COLO829 (cell line): ENCODE measurements around the gene DSEL.

Experiments
- DNase-seq: peaks from one replicate; pipeline ENCODE4 v3.0.0; 2012; ENCODE audit warnings: low spot score

Gene DSEL

DNA sequence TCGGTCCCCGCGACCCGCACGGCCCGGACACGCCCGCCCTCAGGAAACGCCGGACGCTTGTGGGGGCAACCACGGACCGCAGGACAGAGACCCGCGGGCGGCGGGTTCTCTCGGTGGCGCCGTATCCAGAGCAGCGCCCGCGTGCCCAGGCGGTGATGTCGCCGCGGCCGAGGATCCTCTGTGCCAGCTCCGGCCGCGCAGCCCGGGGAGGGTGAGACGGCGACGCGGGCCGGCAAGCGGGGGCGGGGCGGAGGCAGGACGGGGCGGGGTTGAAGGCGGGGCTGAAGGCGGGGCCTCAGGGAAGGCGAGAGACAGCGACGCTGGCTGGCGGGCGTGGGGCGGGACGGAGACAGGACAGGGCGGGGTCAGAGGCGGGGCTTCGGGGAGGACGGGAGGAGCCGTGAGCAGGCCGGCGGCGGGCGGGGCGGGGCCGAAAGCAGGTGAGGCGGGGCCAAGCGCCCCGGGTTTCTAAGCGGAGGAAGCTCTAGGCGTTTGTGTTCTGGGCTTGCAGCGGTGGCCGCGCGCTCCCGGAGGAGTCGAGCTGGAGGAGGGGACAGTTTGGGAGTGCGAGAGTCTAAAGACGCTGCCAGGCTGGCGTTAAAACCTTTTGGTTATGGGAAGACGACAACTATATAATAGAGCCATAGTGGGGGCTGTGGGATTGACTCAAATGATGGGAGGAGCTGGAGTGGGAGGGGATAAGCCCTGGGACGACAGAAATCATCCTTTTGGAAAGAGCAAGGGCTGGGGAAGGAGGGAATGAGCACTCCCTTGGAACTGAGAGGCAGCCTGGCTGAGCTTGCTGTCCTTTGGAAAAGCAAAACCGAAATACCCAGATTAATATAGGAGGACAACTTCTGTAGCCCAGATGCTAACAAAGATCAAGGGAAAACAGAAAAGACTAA is at the start of gene DSEL:
Gene DSEL (minus strand): TSS at position 182 of the 905 bp plus-strand sequence. CDS start 2,112 bp downstream, outside the sequence.
- DNase-seq: peak; percentile 97

DNA sequence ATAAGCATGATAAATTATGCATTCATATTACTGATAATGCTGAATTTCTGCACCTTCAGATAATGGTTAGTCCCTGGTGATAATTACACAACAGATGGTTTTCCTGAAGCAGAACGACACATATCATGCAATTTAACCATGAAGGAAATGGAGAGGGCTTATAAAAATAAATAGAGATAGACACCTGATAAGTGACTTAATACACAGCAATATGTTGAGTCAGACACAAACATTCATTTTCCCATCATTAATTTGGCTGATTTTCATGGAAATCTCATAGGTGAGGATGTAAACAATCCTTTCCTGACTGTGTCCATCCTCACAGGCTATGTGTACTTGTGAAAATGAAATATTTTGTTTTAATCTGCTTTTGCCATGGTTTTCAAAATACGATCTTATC is 36.9 kb upstream of the DSEL start:
- DNase-seq: no peak

DNA sequence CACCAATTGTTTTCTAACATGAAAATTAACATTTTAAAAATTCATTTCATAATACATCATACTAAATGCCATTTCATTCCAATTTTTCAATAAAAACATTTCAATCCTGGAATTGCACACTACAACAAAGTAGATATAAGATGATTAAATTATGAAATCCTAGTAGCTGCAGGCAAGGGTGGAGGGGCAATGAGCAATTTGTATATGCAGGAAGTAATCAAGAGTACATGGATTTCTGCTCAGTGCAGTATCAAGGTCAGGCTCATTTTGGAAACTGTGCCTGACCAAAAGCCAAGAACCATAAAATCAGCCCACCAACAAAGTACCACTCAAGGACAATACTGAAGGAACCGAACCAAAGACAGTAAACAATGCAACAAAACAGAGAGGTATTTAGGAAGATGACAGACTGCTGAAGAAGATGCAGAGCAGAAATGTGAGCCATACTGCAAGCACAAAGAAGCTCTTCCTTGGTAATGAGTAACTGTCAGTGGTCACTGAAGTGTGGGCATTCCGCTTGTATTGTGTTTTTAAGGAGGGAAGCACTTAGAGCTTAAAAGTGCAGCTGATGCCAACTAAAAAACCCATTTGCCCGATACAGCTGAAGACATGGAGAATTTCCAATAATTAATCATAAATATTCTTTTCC is 34.5 kb upstream of the DSEL start:
- DNase-seq: no peak

DNA sequence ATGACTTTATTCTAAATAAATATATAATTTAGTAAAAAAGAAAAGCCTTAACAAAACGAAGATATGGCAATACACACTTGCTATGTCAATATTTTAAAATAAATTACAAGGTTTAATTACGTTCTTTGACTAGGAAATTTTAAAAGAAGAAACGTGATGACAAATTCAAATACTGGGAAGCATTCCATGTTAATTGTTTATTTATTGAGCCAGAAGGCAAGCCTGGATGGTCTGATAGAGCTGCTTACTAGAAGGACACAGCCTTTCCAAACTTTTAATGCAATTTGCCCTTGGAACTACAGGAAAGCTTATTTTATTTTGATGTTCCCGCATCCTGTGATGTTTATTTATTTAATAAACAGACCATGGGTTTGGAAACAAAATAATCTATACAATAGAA is 33.4 kb upstream of the DSEL start:
- no peak for DNase-seq

DNA sequence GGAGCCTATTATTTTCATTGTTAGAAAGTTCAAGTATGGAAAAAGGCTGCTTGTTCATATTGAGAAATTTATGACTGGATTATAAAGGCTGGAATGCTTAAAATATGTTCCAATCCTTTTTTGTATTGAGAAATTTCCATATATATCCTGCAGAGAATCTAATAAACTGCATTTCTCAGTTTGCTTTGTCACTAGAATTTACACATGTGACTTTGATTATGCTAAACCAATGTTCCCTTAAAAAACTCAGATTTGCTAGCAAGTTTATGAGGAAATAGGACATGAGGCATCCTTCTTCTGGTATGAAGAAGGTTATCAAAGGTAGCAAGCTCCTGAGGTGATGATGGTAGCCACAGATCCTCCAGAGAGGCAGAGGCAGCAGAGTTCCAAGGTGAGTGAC is 29.2 kb upstream of the DSEL start:
- no peak for DNase-seq

DNA sequence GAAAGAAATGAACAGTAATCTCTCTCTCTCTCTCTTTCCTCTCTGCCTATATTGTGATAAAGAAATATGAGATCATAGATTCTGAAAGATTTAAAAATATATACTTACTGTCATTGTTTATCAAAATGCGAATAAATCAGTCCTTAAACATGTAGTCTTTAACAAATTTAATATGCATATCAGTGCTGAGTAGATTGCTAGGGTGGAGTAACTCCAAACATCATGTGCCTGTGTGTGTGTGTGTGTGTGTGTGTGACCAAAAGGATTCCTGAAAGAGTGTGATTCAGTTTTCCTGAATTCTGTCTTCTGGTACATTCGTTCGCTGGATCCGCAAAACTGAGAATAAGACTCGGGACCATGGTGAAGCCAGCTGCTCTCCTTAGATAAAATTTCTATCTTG is 24.0 kb upstream of the DSEL start:
- no peak for DNase-seq

DNA sequence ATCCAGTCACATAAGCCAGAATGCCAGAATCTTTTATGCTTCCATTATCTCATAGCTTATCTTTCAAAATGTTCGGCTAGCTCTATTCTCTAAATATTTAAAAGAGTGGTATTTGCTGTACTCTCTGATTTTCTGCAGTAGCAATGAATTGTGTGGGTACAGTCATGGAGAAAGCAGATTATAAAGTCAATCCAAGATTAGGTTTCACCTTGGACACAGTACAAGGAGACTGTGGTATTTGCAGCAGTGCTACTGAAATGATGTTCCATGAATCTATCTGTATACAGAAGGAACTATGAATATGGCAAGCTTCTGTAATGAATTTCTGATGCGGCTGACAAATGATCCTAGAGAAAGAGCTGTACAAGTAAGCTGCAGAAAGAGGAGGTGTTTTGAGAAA is 15.4 kb upstream of the DSEL start:
- no peak for DNase-seq

DNA sequence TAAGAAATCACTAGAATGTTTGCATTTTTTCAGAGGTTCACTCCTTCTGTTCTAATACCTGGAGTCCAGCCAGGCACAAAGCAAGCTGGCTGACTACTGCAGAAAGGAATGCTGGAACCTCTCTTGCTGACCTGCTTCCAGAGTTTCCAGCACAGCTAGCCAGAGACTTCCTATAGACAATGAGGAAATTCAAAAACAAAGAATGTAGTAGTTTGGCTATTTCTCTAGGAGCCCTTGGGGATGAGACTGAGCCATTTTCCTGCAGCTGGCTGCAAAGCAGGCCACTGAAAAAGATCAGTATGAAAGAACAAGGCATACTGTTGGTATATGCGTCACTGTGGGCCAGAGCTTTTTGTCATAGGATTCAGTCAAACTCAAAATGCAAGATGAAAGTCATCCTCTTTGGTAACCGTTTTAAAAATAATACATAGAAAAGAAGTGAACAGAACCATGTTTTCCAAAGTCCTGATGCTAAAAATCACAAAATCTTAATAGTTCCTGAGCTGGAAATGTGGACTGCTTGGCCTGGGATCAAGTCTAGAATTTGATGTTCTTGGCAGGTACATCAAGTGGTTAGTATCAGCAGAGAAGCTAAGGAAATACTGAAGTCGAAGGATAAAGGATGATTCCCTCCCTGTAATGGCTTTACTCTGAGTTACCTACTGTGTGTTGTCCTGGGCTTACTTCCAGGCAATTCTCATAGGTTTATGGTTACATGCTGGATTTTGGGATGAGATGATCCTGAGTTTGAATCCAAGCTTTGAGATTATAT is 9.0 kb upstream of the DSEL start:
- peak; percentile 34 for DNase-seq

DNA sequence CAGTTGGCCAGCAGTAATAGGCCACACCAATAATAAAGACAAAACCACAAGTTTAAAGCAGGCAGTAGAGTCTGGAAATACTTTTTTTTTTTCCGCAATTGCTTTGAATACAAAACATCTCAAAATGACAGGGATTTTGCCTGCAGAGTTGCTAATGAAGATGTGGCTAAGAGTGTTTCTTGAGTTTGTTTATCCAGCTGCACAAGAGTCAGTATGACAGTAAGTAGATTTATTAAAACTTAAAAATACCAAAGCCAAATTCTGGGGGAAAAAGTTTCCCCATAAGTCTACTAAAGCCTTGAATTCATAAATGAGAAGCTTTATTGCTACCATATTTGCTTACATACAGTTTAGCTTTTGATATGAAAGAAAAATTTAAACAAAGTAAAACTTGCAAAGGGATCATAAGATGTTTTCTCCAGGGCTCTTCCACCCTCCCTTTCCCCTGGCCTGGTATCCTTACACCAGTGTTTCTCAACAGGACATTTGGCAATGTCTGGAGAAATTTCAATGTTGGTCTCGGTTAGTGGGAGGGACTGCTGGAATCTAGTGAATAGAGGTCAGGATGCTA is 3.9 kb upstream of the DSEL start:
- DNase-seq: no peak

DNA sequence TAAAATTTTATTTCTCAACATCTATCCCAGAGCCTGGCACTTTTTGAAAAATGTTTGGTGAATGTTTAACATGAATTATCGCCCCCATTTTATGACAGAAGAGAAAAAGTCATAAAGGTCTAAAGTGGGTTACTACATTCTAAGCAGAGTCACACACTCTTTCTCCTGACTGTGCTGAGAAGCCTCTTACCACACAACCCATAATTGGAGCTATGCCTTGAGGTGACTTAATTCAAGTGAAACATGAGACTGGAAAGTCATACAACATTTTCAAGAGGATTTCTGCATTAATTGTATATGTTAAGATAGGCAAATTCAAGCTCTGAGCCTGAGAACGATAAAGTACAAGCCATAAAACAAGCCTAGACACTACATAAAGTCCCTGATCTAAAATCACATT is 3.1 kb upstream of the DSEL start:
- no peak for DNase-seq

DNA sequence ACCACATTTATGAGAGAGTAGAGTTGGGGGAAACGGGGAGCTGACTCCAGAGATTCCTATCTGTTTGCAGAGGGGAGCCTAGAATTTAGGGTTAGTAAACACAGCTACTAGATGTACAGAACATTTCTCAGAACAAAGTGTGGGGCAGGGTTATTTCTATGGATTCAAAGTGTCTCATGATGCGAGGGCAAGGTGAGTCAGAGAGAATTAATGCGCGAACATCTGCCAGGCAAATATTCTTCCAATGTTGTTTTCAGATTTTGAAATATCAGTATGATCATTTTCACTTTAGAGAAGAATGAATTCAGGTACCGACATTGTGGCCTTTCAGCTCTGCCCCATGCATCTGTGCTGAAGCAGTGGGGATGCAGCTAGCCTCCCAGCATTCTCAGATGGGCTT is 2.0 kb upstream of the DSEL start:
- DNase-seq: no peak

DNA sequence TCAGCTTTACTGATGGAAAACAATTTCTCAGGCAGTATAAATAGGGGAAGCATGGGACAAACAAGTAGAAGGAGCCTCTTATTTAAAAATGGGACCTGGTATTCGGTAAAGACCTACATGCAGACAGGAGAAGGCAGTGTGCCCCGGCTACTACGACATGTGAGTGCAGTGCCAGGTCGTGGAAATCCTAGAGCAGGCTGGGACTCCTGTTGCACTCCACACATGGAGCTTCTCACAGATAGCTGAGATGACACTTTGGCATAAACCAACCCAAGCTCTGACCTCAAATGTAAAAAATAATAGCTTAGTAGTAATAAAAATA is 885 bp upstream of the DSEL start:
- no peak for DNase-seq

DNA sequence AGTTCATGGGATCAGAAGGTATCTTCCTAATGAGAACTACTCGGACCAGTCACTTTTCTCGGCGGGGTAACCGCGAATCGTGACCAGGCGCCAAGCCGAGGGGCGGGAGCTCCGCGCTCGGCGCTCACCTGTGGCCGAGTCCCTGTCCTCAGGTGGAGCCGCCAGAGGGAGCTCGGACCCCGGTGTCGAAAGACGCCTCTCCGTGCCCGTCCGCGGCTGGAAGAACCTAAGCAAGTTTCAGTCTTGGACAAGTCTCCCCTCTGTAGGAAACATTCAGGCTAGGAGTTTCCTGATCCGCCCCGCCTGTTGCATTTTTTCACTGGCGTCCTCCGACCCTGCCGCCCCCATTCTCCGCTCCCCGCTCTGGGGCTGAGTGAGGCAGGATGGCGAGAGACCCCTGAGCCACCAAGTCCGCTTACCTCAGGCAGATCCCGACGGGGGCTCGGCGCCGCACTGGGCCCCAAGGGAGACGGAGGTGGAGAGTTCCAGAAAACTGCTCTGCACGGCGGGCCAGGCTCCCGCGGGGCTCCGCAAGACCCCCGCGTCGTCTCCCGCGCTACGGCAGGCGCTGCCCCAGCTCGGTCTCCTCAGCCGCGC is 480 bp downstream of the DSEL start:
- peak; percentile 19 for DNase-seq

DNA sequence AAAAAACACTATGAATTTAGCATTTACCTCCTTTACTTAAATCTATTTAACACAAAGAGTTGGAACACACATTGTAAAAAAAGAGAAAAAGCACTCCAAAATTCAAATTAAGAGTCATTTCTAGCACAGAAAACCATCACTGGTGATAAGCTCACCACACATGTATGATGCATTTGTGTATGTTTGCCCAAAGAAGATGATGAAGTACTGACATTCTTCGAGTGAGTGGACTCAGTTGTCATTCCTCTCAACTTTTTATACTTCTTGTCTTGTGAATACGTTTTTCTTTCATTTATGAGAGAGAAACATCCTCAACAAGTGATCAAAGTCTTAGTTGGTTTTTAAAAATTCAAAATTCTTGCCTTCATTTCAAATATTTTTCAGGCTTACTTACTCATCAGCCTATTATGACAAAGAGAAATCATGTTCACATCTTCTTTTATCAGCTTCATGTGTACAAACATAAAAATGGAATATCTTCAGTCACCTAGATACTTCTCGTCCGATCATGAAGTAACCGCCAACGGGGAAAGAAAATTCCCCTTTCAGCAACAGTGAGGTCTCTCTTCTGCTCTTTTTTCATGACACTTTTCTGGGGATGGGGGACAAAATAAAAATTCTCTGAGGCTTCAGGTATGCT is 1.5 kb downstream of the DSEL start:
- no peak for DNase-seq

DNA sequence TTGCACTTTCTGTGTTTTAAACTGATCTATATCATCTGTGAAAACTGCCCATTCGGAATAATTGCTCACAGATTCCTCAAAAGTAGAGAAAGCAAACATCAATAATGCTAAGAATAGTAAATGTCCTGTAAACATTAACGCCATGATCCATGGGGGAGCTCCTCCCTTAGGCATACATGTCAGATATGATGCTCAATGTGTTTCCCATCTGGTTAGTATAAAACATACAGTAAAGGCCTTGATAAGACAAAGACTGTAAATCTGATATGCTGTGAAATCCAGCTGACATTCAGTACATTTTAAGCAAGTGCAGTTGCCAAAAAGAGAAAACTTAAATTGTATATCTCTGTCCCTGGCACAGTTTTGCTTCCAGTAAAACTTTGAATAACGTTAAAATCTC is 2.1 kb downstream of the DSEL start:
- no peak for DNase-seq

DNA sequence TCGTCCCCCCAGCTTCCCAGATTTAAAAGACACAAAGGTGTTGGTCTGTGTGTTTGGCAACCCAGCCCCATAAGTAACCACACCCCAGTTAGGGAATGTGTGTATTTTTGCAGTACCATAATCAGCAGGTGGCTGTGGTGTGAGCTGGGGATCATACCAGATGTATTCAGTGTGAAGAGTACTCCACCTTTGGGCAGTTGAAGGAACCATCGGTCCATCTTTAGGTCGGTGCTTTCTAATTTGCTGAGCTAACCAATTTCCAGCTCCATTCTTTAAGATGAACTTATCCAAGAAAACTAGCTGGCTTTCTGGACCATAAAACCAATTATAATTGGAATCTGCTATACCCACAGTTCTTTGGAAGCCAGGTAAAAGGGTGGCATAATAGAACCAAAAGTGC is 3.2 kb downstream of the DSEL start:
- DNase-seq: no peak

DNA sequence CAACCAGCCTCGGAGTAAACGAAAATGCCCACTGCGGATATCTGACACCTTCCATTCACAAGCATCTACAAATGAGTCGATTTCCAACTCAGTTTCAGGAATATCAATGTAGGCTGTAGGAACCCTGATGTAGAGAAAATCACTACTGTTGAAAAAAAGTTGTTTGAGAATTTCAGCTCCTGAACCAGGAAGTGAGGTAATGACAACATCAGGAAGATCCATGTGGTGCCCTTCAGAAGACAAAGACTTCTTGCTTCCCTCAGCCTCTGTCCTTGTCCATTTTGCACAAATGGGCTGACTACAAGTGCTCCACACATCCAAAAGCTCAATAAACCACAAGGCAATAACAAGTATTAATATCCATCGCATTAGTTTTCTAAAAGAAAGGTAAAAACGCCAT is 4.7 kb downstream of the DSEL start:
- DNase-seq: no peak

DNA sequence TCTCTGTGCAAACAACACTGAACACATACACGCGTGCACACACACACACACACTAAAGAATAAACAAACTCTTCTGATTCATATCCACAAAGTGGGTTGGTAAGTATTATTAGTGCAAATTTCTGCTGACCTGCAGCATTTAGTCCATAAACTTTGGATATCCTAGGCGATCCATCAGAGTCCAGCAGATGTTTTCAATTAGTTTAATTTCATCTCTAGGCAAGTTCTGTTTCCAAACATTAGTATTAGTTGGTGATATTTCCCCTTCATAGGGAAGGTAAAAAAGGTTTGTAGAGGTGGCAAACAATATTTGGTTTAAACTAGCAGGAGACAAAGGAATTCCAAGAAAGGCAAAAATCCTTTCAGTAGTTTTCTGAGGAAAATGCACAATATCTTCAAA is 5.7 kb downstream of the DSEL start:
- DNase-seq: no peak

DNA sequence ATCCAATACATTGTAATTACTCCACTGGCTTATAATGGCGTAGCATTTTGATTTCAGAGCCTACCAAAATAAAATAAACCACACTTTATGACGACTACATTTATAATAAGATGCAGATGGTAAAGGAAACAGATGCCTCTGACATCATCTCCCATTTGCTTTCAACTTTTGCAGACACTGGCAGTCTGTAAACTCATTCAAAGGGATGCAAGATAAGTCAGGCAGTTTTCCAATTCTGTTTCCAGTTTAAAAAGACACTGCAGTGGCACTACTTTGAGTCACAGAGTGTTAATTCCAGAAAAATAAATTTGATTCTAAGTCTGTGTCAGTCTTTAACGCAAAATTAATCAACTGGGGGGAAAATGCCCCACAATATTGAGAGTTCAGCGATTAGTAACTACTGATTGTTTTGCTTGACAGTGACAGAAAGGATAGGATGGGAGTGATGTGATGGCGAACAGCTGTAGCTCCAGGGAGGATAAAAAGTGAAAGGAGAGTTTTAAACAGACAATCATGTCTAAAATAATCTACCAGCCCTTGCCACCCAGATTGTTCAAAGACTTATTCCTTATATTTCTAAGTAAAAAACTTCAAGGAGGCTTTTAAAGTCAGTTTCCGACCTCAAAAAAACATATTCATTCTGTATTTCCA is 6.7 kb downstream of the DSEL start:
- DNase-seq: no peak

DNA sequence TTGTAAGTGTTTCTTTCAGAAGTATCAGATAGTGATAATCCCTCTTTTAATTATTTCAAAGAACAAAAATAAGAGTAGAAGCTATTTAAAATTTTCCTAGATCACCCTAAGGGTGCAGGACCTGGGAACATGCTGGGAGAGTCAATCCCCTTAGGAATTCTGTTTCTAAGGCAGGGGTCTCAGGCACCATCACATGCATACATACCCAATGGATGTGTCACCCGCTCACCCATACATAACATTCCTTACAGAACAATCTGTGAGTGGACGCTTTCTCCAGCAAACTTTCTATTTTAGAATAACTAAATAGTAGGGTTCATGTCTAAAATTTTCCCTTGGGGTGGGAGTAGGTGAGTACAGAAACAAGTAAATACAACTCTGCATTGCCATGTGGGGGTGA is 8.4 kb downstream of the DSEL start:
- DNase-seq: no peak

DNA sequence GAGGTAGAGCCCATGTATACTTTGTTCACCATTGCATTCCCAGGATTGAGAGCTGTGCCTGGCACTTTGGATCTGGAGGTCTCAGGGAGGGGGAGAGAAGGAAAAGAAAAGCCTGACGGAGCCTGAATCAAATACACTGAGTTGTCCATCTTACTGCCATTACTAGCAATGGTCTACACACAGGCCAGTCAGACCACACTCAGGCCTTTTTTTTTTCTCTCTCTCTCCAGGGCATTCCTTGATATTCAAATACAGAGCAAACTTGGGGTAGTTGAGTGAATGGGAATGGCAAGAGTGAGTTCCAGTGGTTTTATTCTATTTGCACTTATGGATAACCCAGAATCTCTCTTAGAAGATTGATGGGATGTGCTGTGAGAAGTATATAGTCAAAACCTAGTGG is 11.8 kb downstream of the DSEL start:
- no peak for DNase-seq
